Keratinocyte (primary cell): ENCODE data around the gene PLCL1.

ENCODE experiments used
- EZH2 ChIP-seq: IDR thresholded peaks from one replicate; pipeline ENCODE4 v1.6.1; 2012; ENCODE audit warnings: inconsistent platforms, mild to moderate bottlenecking, low read length, moderate library complexity
- TF ChIP-seq, protein P1 (sequence below), 3 experiments: IDR thresholded peaks in 1 of 3; conservative IDR thresholded peaks in 1 of 3; optimal IDR thresholded peaks in 1 of 3; 2 replicates in 2 of 3; 3 replicates in 1 of 3; pipeline versions ENCODE3 to v1.5.1; 2011; ENCODE audit warnings: low read length in 3 of 3, mild to moderate bottlenecking in 3 of 3, moderate library complexity in 2 of 3, control low read depth in 1 of 3, inconsistent platforms in 1 of 3; ENCODE audit not compliant: insufficient read depth in 2 of 3; ENCODE audit errors: extremely low read depth in 1 of 3

DNA sequence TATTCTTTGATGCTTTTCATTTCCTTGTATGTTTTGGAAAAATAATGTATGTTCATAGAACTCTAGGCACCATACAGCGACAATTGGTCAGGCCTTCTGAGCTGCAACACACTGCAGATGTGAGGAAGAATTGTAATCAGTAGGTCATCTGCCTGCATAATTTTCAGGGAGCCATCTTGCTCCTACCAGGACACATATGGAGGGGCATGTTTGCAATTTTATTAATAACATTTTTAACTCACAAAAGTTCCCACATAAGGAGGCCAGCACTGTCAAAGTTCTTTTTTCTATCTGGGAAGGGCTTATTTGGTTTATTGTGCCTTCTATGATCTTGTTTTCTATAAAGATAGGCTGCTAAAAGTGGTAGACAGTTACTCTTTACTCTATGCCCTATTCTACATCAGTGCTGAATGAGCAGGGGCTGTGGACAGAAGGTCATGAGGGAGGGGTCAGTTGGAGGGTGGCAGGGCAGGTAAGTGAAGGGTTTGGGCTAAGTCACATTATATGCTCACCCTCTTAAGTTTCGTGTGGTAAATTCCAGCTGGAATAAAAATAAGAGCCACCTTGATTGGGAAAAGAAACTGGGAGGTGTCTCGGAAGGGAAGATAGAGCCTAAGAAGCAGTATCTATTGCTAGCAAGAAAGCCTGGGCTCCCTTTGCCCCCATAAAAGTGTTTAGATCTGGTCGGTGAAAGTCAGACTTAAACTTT, 126.3 kb downstream of the PLCL1 start:
- TF ChIP-seq EZH2, result no peak
- TF ChIP-seq, protein P1, sequence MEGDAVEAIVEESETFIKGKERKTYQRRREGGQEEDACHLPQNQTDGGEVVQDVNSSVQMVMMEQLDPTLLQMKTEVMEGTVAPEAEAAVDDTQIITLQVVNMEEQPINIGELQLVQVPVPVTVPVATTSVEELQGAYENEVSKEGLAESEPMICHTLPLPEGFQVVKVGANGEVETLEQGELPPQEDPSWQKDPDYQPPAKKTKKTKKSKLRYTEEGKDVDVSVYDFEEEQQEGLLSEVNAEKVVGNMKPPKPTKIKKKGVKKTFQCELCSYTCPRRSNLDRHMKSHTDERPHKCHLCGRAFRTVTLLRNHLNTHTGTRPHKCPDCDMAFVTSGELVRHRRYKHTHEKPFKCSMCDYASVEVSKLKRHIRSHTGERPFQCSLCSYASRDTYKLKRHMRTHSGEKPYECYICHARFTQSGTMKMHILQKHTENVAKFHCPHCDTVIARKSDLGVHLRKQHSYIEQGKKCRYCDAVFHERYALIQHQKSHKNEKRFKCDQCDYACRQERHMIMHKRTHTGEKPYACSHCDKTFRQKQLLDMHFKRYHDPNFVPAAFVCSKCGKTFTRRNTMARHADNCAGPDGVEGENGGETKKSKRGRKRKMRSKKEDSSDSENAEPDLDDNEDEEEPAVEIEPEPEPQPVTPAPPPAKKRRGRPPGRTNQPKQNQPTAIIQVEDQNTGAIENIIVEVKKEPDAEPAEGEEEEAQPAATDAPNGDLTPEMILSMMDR (optimal IDR thresholded peaks at IDR 0.05 in 1 of 3, IDR thresholded peaks at IDR 0.05 in 1 of 3, conservative IDR thresholded peaks at IDR 0.05 in 1 of 3; ENCODE audit: extremely low read depth in 1 of 3, insufficient read depth in 2 of 3, low read length in 3 of 3), result no peak
